NCI-H146 (cell line): ENCODE measurements around the gene FGR.
A peak's percentile ranks its signal among the peaks of the same experiment; 100 is the strongest.
"Not testable (repeated sequence)": the region's sequence is repeated elsewhere in the genome, so short reads cannot be mapped to it uniquely, and the experiment has no call there.

Experiments used
- DNase-seq: peaks from one replicate; lab custom pipeline; 2025; lab: John Stamatoyannopoulos, UW

The FGR gene

GRCh38 chr1:27634177-27634984 lies 604 bp downstream of the FGR start:
- DNase-seq, result peak; percentile 47

DNA sequence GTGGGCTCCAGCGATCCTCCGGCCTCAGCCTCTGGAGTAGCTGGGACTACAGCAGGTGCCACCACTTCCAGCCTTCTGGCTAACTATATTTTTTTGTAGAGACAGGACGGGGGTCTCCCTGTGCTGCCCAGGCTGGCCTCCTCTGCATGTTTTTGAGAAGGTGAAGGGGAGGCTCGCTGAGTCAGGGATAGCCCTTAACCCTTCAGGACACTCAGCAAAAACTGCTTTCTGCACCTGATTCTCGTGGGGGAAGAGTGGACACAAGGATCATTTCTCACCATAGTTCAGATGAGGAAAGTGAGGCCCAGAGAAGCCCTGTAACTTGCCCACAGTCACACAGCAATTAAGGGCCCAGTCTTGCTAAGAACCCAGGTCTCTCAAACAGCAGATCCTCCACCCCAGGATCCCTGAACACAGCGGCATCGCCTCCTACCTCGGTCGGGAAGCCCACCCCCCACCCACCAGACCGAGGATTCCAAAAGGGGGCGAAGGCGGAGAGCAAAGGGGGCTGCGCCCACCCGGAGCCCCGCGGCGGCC lies 1.3 kb downstream of the FGR start:
- no peak for DNase-seq

- no peak for DNase-seq
Measured at GRCh38 chr1:27633298-27633610, 1.7 kb downstream of the FGR start.

- DNase-seq, result no peak
Measured at GRCh38 chr1:27632387-27633297, 2.3 kb downstream of the FGR start.

DNA sequence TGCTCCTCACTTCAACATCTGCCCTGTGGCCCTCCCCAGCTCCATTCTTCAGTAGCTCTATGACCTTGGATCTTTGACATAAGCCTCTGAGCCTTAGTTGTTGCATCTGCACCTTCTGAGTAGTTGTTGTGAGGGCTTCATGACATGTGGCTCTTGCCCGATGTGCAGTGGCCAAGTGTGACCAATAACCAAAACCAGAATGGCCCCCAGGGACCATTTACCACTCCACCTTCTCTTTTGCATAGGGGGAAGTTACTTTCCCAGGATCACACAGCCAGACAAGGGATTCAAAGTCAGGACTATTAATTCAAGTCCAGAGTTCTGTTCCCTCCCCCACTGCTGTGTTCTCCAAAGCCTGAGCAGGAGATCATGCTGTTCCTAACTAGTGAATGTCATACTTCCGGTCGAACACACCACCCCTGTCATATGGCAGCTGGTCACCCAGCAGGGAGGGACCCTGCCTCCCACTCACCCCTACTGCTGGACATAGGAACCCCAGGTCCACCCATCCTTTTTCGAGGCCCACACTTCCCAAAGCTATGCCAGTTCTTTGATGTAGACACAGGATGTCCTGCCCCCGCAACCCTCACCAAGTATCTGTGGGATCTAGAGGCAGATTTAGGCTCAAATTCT lies 4.0 kb downstream of the FGR start:
- no peak for DNase-seq

GRCh38 chr1:27628712-27629111 lies 6.3 kb downstream of the FGR start:
- no peak for DNase-seq

- DNase-seq, result not testable (repeated sequence)
Measured at GRCh38 chr1:27627733-27628132, 7.3 kb downstream of the FGR start.

DNA sequence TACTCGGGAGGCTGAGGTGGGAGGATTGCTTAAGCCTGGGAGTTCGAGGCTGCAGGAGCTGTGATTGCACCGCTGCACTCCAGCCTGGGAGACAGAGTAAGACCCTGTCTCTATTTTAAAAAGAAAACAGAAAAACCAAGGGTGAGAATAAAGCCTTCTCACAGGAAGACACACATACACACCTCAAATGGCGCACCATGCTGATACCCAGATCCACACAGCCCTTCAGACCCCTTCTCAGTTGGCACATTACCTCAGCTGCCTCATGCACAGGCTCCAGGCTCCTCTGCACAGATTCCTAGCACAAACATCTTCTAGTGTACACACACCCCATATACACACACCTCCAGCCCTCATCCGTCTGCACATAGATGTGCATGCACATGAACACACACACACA lies 7.9 kb downstream of the FGR start:
- no peak for DNase-seq

- peak; percentile 13 for DNase-seq
Measured at GRCh38 chr1:27626031-27626935, 8.7 kb downstream of the FGR start.

- DNase-seq, result peak; percentile 11
Measured at GRCh38 chr1:27624467-27625178, 10.4 kb downstream of the FGR start.

DNA sequence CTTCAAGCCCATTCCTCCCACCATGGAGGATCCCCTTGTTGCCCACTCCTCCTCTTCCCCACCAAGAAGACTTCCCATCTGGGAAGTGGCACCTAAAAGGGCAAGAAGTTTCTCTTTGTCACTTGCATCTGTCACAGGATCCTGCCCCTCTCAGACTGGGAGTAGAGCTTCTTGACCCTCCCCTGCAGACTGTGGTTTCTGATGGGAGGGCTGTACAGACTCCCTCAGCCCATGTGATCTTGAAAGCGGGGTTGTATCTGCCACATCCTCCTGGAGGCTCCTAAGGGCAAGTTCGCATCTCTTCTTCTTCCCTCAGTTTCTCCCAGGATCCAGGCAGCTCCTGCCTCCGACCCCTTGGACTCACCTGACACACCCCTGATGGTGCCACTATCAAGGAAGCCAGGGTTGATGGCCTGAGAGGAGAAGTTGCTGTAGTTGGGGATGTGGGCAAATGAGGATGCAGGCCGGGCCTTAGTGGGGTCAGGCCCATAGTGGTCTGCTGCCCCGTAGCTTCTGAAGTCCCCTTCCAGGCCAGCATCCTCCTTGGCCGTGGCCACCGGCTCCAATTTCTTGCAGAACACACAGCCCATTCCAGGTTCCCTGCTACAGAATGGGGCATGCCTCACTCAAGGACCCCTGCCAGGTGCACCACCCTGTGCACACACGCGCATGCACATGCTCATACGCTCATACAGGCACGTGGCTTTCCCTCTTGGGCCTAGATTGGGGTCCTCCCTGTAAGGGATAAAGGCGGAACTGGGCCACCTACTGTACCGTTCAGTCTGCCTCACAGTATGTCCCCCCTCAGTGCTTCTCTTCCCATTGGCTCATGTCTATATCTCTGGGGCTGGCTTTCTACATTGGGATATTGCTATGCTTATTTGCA lies 11.4 kb downstream of the FGR start:
- no peak for DNase-seq

DNA sequence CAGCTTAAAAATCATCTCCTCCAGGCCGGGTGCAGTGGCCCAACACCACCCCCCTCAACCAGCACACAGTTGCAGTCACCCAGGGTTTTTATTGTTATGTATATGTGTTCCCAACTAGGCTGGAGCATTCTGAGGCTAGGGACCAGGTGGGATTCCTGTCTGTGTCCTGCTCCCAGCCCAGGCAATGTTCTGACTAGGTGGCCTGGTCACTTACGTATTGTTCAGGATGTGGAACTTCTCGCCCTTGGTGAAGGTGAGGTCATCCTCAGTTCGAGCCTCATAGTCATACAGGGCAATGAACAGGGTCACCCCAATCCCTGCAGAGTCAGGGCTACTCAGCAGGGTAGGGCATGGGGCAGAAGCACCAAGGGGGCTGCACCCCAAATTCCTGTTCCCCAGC lies 12.2 kb downstream of the FGR start:
- no peak for DNase-seq

- no peak for DNase-seq
Measured at GRCh38 chr1:27621051-27621920, 13.7 kb downstream of the FGR start.

DNA sequence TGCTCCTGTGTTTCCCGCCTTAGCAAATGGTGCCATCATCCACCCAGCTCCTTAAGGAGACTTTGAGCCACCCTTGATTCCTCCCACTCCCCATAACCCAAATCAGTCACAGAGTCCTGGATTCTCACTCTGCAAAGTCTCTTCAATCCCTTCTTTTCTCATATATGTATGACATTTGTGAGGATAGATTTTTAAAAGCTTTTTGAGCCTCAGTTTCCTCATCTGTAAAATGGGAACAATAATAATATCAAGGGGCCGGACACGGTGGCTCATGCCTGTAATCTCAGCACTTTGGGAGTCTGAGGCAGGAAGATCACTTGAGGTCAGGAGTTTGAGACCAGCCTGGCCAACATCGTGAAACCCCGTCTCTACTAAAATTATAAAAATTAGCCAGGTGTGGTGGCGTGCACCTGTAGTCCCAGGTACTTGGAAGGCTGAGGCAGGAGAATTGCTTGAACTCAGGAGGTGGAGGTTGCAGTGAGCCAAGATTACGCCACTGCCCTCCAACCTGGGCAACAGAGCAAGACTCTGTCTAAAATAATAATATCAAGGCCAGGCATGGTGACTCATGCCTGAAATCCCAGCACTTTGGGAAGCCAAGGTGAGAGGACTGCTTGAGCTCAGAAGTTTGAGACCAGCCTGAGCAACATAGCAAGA lies 15.1 kb downstream of the FGR start:
- not testable (repeated sequence) for DNase-seq

GRCh38 chr1:27618341-27619082 lies 16.5 kb downstream of the FGR start:
- DNase-seq, result no peak

- DNase-seq, result no peak
Measured at GRCh38 chr1:27617420-27617819, 17.6 kb downstream of the FGR start.

DNA sequence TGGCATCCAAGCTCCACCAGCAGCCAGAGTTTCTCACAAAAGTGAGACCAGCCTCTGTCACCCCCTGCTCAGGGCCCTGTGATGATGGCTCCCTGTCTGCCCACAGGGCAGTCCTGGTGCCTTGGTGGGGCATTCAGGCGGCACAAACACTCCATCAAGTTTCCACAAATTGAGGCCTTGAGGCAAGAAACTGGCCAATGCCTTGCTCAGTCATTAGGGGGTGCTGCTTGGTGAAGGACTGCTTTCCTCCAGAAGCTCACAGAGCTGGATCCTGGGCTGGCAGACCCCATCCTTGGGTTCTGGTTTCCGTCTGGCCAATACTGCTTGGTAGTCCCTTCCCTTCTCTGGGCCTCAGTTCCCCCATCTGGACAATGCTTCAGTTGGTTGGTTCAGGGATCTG lies 18.5 kb downstream of the FGR start:
- no peak for DNase-seq
